GM18526 (cell line): ENCODE data around the gene LMNTD1.

Experiments
- POLR2A ChIP-seq: IDR thresholded peaks from 3 replicates; pipeline ENCODE4 v1.6.1; 2011; ENCODE audit not compliant: insufficient read length; ENCODE audit errors: extremely low read depth

Gene LMNTD1

GRCh38 chr12:25469861-25470260 lies 83.2 kb downstream of the LMNTD1 start:
- no peak for TF ChIP-seq POLR2A

- no peak for TF ChIP-seq POLR2A
These were observed 83.7 kb downstream of the LMNTD1 start for GRCh38 chr12:25469368-25469767.

GRCh38 chr12:25463521-25463920 lies 89.6 kb downstream of the LMNTD1 start:
- no peak for TF ChIP-seq POLR2A

DNA sequence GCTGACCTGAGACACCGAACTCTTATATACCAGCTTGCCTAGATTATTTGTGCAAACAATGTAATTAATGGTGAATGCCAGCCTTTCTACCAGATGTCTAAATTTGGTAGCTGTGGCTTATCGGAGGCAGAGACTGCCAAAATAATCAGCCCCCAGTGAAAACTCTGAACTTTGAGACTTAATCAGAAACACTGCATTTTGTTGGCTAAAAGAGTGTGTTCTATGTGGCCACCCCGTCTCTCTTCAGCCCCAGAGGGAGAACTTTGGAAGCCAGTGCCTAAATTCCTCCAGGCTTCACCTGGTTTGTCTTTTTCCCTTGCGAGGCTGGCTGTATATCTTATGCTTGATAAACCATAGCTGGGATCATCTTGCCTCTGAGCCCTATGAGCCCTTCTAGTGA lies 90.1 kb downstream of the LMNTD1 start:
- TF ChIP-seq POLR2A = no peak

DNA sequence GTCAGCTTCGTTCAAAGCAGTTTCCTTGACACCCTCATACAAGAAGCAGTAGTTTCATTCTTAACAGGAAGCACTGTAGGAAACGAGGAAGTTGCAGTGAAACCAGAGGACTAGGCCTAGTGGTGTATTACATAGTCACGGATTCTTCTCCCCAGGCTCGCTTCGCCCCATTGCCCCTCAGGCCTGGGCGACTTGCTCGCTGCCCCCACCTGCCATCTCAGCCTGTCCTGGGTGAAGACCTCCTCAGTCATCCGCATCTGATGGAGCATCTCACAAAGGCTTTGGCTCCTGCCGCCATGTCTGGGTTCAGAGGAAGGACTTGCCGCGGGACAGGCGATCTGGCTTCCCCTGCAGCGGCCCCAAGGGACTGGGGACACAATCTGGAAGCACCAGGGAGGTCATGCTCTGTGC lies 93.5 kb downstream of the LMNTD1 start:
- TF ChIP-seq POLR2A = no peak

DNA sequence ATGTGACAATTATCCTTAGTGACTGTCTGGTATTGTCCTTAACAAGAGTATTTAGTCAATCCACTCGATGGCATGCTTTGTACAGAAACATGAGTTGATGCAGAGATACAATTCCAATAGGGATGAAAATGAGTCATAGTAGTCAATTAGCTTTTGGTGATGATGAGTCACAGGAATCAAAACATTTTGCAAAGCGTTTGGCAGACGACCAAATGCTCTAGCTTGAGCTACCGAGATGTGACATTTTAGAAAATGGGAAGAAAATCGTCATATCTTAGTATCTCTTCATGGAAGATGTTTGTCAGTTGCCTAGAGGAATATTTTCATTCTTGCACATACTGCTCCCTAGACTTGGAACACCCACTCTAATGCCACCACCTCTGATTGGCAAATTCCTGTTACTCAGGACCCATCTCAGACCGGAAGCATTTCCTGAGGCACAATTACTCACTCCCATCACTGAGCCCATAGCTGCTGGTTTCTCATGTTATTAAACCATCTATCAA lies 95.0 kb downstream of the LMNTD1 start:
- no peak for TF ChIP-seq POLR2A

DNA sequence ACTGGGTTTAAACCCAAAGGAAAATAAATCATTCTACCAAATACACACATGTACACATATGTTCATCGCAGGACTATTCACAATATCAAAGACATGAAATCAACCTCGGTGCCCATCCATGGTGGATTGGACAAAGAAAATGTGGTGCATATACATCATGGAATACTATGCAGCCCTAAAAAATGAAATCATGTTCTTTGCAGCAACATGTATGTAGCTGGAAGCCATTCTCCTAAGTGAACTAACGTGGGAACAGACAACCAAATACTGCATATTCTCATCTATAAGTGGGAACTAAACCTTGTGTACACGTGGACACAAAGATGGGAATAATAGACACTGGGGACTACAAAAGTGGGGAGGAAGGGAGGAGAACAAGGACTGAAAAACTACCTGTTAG lies 96.6 kb downstream of the LMNTD1 start:
- TF ChIP-seq POLR2A = no peak

- no peak for TF ChIP-seq POLR2A
These were observed 97.4 kb downstream of the LMNTD1 start for GRCh38 chr12:25455696-25456095.

- TF ChIP-seq POLR2A = no peak
These were observed 104.1 kb downstream of the LMNTD1 start for GRCh38 chr12:25449007-25449406.

- TF ChIP-seq POLR2A = no peak
These were observed 106.0 kb downstream of the LMNTD1 start for GRCh38 chr12:25447046-25447445.

DNA sequence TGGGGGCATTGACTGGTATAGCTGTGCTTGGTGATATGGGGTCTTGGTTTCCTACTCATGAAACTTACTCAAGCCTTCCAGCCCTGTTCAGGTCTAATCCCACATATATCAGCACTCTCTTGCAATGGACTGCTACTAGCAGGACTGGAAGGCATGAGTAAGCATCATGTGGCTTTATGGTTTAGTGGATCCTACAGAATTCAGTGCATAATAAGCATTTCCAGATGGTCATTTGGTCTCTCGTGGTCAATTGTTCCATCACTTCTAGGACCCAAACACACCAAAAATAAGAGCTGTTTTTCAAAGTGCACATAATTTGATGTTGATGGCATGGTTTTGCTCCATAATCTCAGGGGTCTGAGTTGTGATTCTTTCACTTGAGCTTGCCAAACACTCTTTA lies 114.4 kb downstream of the LMNTD1 start:
- no peak for TF ChIP-seq POLR2A

- TF ChIP-seq POLR2A = no peak
These were observed 116.7 kb downstream of the LMNTD1 start for GRCh38 chr12:25436206-25437030.

GRCh38 chr12:25435431-25435830 lies 117.7 kb downstream of the LMNTD1 start:
- TF ChIP-seq POLR2A = no peak

GRCh38 chr12:25434515-25434914 lies 118.6 kb downstream of the LMNTD1 start:
- no peak for TF ChIP-seq POLR2A

- no peak for TF ChIP-seq POLR2A
These were observed 119.3 kb downstream of the LMNTD1 start for GRCh38 chr12:25433581-25434325.

DNA sequence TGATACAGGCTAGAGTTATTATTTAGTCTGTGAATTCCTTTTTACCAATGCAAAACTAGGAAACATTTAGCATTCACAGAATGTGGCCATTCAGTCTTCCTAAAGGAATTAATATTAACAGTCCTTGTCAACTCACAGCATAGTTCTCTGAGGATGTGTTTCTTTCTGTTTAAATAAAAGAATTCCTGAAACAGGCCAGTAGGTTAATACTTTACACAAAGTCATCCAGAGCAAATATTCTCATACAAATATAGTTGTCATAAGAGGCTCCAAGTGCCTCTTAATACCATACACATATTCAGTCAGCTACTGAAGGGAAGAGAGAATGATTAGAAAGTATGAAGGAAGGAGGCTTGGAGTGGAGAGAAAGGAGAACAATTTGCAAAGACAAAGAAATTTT lies 120.1 kb downstream of the LMNTD1 start:
- TF ChIP-seq POLR2A = no peak
